COLO668 (cell line): ENCODE results near the gene TMEM267.
"Not testable (repeated sequence)": the region's sequence is repeated elsewhere in the genome, so short reads cannot be mapped to it uniquely, and the experiment has no call there.

Experiments used
- DNase-seq: peaks from one replicate; lab custom pipeline; 2025; ENCODE audit not compliant: unreplicated experiment; lab: John Stamatoyannopoulos, UW

Gene TMEM267

GRCh38 chr5:43411495-43411894, 72.2 kb downstream of the TMEM267 start:
- no peak for DNase-seq

- no peak for DNase-seq
These were observed 73.3 kb downstream of the TMEM267 start for GRCh38 chr5:43410414-43410813.

GRCh38 chr5:43409809-43410271, 73.8 kb downstream of the TMEM267 start:
- peak; percentile 18 for DNase-seq

GRCh38 chr5:43402524-43403066, 81.1 kb downstream of the TMEM267 start:
- DNase-seq, result not testable (repeated sequence)

GRCh38 chr5:43401827-43402226, 81.8 kb downstream of the TMEM267 start:
- no peak for DNase-seq

GRCh38 chr5:43400082-43400481, 83.6 kb downstream of the TMEM267 start:
- DNase-seq, result no peak

GRCh38 chr5:43396762-43397304, 86.8 kb downstream of the TMEM267 start:
- peak; percentile 80 for DNase-seq
